GM23338 (cell line): ENCODE results near the gene MAFB. TPM values are rescaled to one million over a fixed set of nuclear protein-coding genes. Genes with fewer than 3 reads are reported as not detected.

Experiments
- ATAC-seq: fragments of 200-7000 bp; cut with Tn5 transposase; 3 replicates; pipeline ENCODE4 v1.9.1; 2020
- DNase-seq: peaks from one replicate; pipeline ENCODE4 v3.0.0-alpha.2; 2015; ENCODE audit warnings: low spot score
- H2AFZ ChIP-seq: fragments of 200-600 bp; sonication (generic); 2 replicates; pipeline ENCODE4 v1.8.0; 2016; ENCODE audit warnings: antibody characterized with exemption, mild to moderate bottlenecking, moderate library complexity
- H3F3A ChIP-seq: fragments of 200-600 bp; sonication (generic); replicated peaks from 2 replicates; pipeline ENCODE4 v1.8.0; 2017; ENCODE audit warnings: antibody characterized with exemption, mixed run types, low read depth
- H3K27ac ChIP-seq: fragments of 200-600 bp; sonication (generic); 2 replicates; pipeline ENCODE4 v1.6.1; 2016; ENCODE audit warnings: low read depth
- H3K27me3 ChIP-seq: fragments of 200-600 bp; sonication (generic); 2 replicates; pipeline ENCODE4 v1.8.0; 2016; ENCODE audit warnings: mild to moderate bottlenecking, mixed run types, moderate library complexity; ENCODE audit not compliant: insufficient read depth
- H3K36me3 ChIP-seq: fragments of 200-600 bp; sonication (generic); 2 replicates; pipeline ENCODE4 v1.8.0; 2016; ENCODE audit warnings: mild to moderate bottlenecking; ENCODE audit not compliant: insufficient read depth
- H3K4me1 ChIP-seq: fragments of 200-600 bp; sonication (generic); 2 replicates; pipeline ENCODE4 v1.8.0; 2016; ENCODE audit warnings: mild to moderate bottlenecking, moderate library complexity; ENCODE audit not compliant: insufficient read depth
- H3K4me2 ChIP-seq: fragments of 200-600 bp; sonication (generic); 2 replicates; pipeline ENCODE4 v1.7.1; 2017; ENCODE audit warnings: mixed run types
- H3K4me3 ChIP-seq: fragments of 200-600 bp; sonication (generic); 2 replicates; pipeline ENCODE4 v1.6.1; 2016; ENCODE audit warnings: mixed run types
- H3K79me2 ChIP-seq: fragments of 200-600 bp; sonication (generic); replicated peaks from 2 replicates; pipeline ENCODE4 v1.8.0; 2017; ENCODE audit warnings: mild to moderate bottlenecking; ENCODE audit not compliant: insufficient read depth
- H3K9me2 ChIP-seq: fragments of 200-600 bp; sonication (generic); 2 replicates; pipeline ENCODE4 v1.8.0; 2017; ENCODE audit not compliant: insufficient read depth
- H4K20me1 ChIP-seq: fragments of 200-600 bp; sonication (generic); replicated peaks from 2 replicates; pipeline ENCODE4 v1.8.0; 2017; ENCODE audit warnings: mild to moderate bottlenecking; ENCODE audit not compliant: insufficient read depth
- H3K27ac Mint-ChIP-seq: 2 replicates; pipeline ENCODE4 v1.8.0; 2020; ENCODE audit warnings: inconsistent platforms, mild to moderate bottlenecking, moderate library complexity, mixed read lengths
- H3K27me3 Mint-ChIP-seq: 3 replicates; pipeline ENCODE4 v1.8.0; 2022; ENCODE audit warnings: low read depth, mild to moderate bottlenecking, moderate library complexity, mixed read lengths, inconsistent platforms; ENCODE audit not compliant: insufficient read depth, poor library complexity
- H3K36me3 Mint-ChIP-seq: 3 replicates; pipeline ENCODE4 v1.8.0; 2021; ENCODE audit warnings: low read depth, mild to moderate bottlenecking, inconsistent platforms, moderate library complexity, mixed read lengths
- H3K4me1 Mint-ChIP-seq: 3 replicates; pipeline ENCODE4 v1.8.0; 2020; ENCODE audit warnings: mild to moderate bottlenecking, inconsistent platforms, mixed read lengths
- H3K4me3 Mint-ChIP-seq: 3 replicates; pipeline ENCODE4 v1.8.0; 2021; ENCODE audit warnings: moderate library complexity, mild to moderate bottlenecking, inconsistent platforms, mixed read lengths
- H3K9me3 Mint-ChIP-seq: 3 replicates; pipeline ENCODE4 v1.8.0; 2020; ENCODE audit warnings: moderate library complexity, mild to moderate bottlenecking, inconsistent platforms, mixed read lengths
- CREB1 ChIP-seq: fragments of 250-450 bp; sonication (Bioruptor Pico); IDR thresholded peaks from 2 replicates; pipeline ENCODE4 v1.5.0; 2020; ENCODE audit warnings: low read depth, mild to moderate bottlenecking, moderate library complexity
- EZH2phosphoT487 ChIP-seq: fragments of 200-600 bp; sonication (generic); IDR thresholded peaks from one replicate; pipeline ENCODE4 v1.8.1; 2018; ENCODE audit warnings: antibody characterized with exemption; ENCODE audit not compliant: unreplicated experiment
- JUNB ChIP-seq: IDR thresholded peaks from one replicate; pipeline ENCODE4 v1.6.1; 2016; ENCODE audit warnings: antibody characterized with exemption; ENCODE audit not compliant: unreplicated experiment
- NANOG ChIP-seq: IDR thresholded peaks from 2 replicates; pipeline ENCODE4 v1.6.1; 2016; ENCODE audit warnings: antibody characterized with exemption, borderline replicate concordance
- POLR2AphosphoS5 ChIP-seq: IDR thresholded peaks from 2 replicates; pipeline ENCODE4 v1.6.1; 2016; ENCODE audit warnings: antibody characterized with exemption, low read depth
- STAT1 ChIP-seq: IDR thresholded peaks from one replicate; pipeline ENCODE4 v1.6.1; 2016; ENCODE audit warnings: antibody characterized with exemption; ENCODE audit not compliant: unreplicated experiment
- ZNF331 ChIP-seq: fragments of 250-450 bp; sonication (Bioruptor Pico); IDR thresholded peaks from 2 replicates; pipeline ENCODE4 v1.5.0; 2020; ENCODE audit warnings: low read depth, mild to moderate bottlenecking, moderate library complexity
- polyA plus RNA-seq: library from polyadenylated mRNA; unstranded; fragments of >200 nt; fragmentation: Nextera tagmentation; extraction: Ambion mirVana; gene quantifications from 2 replicates; pipeline ENCODE4 v1.2.1, GENCODE V29; 2016
- total RNA-seq: library from RNA; depleted of rRNA; stranded (reverse); fragments of >200 nt; shearing (Covaris generic); gene quantifications from 2 replicates; pipeline ENCODE4 v1.2.3, GENCODE V29; 2014
- TF ChIP-seq, protein P1 (sequence below), 2 experiments: fragments of 200-600 bp in 1 of 2; sonication (generic) in 1 of 2; conservative IDR thresholded peaks; 2 replicates each; pipeline versions ENCODE4 v1.5.1 to v1.6.1; 2016 to 2017; ENCODE audit warnings: antibody characterized with exemption in 2 of 2, low read depth in 2 of 2, mild to moderate bottlenecking in 2 of 2, moderate library complexity in 1 of 2
- TF ChIP-seq, protein P2 (sequence below): IDR thresholded peaks from 2 replicates; pipeline ENCODE4 v1.6.1; 2016; ENCODE audit warnings: antibody characterized with exemption
- TF ChIP-seq, protein P3 (sequence below): IDR thresholded peaks from one replicate; pipeline ENCODE4 v1.6.1; 2018; ENCODE audit warnings: antibody characterized with exemption; ENCODE audit not compliant: unreplicated experiment

MAFB gene
- total and polyA plus RNA-seq, 2 experiments from 2014 or later: 1.6 to 2.3 TPM

DNA sequence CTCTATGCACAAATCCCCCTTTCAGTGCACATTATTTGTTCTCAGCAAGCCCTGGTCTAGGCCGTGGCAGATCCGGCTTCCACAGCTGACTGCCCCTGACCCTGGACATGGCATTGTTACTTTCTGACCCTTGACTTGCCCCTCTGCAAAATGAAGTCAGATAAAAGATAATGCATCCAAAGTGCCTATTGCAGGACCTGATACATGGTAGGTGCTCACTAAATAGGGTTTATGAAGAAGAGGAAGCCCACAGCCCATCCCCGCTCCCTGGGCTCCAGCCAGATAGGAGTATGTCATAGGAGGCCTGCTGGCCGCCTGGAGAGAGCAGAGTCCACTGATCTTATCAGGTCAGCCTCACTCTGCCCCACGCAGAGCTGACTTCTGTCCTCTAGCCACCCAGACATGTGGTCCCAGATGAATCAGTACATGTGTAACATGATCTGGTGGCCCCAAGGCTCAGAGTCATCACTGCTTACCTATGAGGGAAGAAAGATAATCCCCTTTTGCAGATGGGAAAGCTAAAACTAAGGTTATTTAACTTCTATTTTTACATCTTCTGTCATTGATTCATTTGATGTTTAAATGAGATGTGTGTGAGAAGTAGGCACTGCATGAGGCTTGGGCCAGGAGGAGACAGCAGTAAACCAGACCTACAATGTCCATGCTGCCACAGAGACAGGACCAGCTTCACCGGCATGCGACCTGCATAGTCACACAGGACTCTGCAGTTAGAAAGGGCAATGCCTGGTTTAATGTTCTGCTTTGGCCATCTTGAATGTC lies 20.4 kb downstream of the MAFB start (continued):
- no peak for TF ChIP-seq POLR2AphosphoS5
- TF ChIP-seq JUNB: no peak
- no peak for TF ChIP-seq NANOG
- TF ChIP-seq, protein P1, sequence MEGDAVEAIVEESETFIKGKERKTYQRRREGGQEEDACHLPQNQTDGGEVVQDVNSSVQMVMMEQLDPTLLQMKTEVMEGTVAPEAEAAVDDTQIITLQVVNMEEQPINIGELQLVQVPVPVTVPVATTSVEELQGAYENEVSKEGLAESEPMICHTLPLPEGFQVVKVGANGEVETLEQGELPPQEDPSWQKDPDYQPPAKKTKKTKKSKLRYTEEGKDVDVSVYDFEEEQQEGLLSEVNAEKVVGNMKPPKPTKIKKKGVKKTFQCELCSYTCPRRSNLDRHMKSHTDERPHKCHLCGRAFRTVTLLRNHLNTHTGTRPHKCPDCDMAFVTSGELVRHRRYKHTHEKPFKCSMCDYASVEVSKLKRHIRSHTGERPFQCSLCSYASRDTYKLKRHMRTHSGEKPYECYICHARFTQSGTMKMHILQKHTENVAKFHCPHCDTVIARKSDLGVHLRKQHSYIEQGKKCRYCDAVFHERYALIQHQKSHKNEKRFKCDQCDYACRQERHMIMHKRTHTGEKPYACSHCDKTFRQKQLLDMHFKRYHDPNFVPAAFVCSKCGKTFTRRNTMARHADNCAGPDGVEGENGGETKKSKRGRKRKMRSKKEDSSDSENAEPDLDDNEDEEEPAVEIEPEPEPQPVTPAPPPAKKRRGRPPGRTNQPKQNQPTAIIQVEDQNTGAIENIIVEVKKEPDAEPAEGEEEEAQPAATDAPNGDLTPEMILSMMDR (conservative IDR thresholded peaks at IDR 0.05; ENCODE audit: low read depth in 2 of 2): no peak
- TF ChIP-seq, protein P2, sequence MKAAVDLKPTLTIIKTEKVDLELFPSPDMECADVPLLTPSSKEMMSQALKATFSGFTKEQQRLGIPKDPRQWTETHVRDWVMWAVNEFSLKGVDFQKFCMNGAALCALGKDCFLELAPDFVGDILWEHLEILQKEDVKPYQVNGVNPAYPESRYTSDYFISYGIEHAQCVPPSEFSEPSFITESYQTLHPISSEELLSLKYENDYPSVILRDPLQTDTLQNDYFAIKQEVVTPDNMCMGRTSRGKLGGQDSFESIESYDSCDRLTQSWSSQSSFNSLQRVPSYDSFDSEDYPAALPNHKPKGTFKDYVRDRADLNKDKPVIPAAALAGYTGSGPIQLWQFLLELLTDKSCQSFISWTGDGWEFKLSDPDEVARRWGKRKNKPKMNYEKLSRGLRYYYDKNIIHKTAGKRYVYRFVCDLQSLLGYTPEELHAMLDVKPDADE: no peak
- no peak for TF ChIP-seq STAT1

DNA sequence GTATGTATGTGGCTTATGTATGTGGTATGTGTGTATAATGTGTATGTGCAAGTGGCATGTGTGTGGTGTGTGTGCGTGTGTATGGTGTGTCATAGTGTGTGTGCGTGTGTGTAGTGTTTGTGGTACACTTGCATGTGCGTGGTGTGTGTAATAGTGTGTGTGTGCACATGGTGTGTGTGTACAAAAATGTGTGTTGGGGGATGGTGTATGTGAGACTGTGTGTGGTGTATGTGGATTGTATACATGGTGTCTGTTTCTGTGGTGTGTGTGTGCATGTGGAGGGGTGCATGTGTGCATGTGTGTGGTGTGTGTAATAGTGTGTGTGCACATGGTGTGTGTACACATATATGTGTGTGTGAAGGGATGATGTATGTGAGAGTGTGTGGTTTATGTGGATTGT lies 21.5 kb downstream of the MAFB start:
- Mint-ChIP-seq H3K27me3 (peaks cover 4% of the 10 kb centered on the region), H3K4me1 (peaks cover 2% of the 10 kb centered on the region; the same call in 1 of the 3 replicates), H3K27ac (no peak overlapping the region), H3K36me3 (no peaks in the 10 kb centered on the region), H3K4me3 (no peak overlapping the region), H3K9me3 (no peaks in the 10 kb centered on the region)
- H4K20me1 ChIP-seq: no peaks in the 10 kb centered on the region
- H3K27ac ChIP-seq: no peak overlapping the region
- H3K4me3 ChIP-seq: no peak overlapping the region
- no peaks in the 10 kb centered on the region for H3K4me1 ChIP-seq
- no peak overlapping the region for H2AFZ ChIP-seq
- H3K4me2 ChIP-seq: no peak overlapping the region
- H3F3A ChIP-seq: no peaks in the 10 kb centered on the region
- H3K9me2 ChIP-seq: no peaks in the 10 kb centered on the region
- DNase-seq (no peak), ATAC-seq (no peak)
- H3K36me3 ChIP-seq: no peaks in the 10 kb centered on the region
- H3K27me3 ChIP-seq: no peaks in the 10 kb centered on the region
- H3K79me2 ChIP-seq: no peaks in the 10 kb centered on the region
- TF ChIP-seq ZNF331 (CRISPR knock-in tag) (no peak), EZH2phosphoT487 (no peak), NANOG (no peak), CREB1 (CRISPR knock-in tag) (no peak)
- TF ChIP-seq, protein P3, sequence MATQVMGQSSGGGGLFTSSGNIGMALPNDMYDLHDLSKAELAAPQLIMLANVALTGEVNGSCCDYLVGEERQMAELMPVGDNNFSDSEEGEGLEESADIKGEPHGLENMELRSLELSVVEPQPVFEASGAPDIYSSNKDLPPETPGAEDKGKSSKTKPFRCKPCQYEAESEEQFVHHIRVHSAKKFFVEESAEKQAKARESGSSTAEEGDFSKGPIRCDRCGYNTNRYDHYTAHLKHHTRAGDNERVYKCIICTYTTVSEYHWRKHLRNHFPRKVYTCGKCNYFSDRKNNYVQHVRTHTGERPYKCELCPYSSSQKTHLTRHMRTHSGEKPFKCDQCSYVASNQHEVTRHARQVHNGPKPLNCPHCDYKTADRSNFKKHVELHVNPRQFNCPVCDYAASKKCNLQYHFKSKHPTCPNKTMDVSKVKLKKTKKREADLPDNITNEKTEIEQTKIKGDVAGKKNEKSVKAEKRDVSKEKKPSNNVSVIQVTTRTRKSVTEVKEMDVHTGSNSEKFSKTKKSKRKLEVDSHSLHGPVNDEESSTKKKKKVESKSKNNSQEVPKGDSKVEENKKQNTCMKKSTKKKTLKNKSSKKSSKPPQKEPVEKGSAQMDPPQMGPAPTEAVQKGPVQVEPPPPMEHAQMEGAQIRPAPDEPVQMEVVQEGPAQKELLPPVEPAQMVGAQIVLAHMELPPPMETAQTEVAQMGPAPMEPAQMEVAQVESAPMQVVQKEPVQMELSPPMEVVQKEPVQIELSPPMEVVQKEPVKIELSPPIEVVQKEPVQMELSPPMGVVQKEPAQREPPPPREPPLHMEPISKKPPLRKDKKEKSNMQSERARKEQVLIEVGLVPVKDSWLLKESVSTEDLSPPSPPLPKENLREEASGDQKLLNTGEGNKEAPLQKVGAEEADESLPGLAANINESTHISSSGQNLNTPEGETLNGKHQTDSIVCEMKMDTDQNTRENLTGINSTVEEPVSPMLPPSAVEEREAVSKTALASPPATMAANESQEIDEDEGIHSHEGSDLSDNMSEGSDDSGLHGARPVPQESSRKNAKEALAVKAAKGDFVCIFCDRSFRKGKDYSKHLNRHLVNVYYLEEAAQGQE: no peak
- TF ChIP-seq, protein P2: no peak
